GM12873 (cell line): ENCODE measurements around the gene PLB1.

Experiments used
- TF ChIP-seq, protein P1 (sequence below): IDR thresholded peaks from 2 replicates; pipeline ENCODE4 v1.5.1; 2012; ENCODE audit warnings: low read depth, mild to moderate bottlenecking, moderate library complexity, low read length, control low read depth; ENCODE audit not compliant: insufficient read depth; ENCODE audit errors: missing control alignments

Gene PLB1

DNA sequence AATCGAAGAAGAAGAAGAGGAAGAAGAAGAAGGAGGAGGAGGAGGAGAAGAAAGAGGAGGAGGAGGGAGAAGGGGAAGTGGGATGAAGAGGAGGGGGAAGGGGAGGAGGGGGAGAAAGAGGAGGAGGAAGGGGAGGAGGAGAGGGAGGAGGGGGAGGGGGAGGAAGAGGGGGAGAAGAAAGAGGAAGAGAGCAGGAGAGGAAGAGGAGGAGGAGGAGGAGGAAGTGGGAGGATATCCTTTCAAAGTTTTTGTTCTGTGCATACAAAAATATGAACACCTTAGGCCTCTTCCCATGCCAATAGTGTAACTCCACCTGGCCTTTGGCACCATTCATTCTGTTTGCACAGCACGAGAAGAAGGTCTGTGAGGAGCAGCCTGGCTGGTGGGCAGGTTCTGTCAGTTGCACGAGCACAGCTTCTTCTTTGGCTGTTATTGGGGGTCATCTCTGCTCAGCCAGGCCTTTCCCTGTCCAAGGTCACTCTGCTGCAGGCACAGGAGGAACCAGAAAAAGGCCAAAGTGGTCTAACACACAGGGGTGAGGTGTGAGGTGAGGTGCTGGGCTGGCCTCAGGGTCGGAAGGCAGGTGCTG is 25.8 kb upstream of the PLB1 start:
- TF ChIP-seq, protein P1, sequence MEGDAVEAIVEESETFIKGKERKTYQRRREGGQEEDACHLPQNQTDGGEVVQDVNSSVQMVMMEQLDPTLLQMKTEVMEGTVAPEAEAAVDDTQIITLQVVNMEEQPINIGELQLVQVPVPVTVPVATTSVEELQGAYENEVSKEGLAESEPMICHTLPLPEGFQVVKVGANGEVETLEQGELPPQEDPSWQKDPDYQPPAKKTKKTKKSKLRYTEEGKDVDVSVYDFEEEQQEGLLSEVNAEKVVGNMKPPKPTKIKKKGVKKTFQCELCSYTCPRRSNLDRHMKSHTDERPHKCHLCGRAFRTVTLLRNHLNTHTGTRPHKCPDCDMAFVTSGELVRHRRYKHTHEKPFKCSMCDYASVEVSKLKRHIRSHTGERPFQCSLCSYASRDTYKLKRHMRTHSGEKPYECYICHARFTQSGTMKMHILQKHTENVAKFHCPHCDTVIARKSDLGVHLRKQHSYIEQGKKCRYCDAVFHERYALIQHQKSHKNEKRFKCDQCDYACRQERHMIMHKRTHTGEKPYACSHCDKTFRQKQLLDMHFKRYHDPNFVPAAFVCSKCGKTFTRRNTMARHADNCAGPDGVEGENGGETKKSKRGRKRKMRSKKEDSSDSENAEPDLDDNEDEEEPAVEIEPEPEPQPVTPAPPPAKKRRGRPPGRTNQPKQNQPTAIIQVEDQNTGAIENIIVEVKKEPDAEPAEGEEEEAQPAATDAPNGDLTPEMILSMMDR = no peak

DNA sequence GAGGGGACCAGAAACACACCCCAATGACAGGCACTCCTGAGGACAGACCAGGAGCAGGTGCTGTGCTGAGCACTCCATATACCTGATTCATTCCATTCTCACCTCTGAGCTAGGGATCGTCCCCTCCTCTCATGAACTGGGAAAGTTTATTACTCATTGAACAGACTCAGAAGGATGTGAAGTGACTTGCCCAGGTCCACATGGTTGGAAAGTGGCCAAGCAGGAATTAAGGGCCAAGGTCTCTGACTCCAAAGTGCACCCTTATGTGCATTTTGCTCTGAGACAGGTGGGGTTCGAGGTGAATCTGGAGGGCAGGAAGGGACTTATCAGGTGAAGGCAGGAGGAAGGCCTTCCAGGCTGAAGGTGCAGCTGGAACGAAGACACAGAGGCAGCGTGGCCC is 25.1 kb upstream of the PLB1 start:
- TF ChIP-seq, protein P1 = no peak

DNA sequence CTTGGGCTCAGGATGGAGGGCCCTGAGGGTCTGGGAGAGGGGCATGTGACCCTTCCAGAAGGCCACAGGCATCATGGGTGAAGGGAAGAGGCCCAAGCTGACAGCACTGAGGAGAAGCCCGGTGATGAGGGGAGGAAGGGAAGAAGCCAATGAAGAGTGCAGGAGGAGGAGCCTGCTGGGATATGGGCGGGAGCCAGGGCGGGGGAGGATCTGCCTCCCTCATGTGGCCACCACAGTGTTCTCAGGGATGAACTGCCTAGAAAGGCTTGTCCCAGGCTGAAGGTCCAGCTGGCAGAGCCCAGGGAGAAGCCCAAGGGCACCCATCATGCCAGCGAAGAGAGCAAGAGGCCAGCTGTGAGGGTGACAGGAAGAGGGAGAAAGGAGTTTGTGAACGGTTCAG is 24.6 kb upstream of the PLB1 start:
- TF ChIP-seq, protein P1 = no peak

DNA sequence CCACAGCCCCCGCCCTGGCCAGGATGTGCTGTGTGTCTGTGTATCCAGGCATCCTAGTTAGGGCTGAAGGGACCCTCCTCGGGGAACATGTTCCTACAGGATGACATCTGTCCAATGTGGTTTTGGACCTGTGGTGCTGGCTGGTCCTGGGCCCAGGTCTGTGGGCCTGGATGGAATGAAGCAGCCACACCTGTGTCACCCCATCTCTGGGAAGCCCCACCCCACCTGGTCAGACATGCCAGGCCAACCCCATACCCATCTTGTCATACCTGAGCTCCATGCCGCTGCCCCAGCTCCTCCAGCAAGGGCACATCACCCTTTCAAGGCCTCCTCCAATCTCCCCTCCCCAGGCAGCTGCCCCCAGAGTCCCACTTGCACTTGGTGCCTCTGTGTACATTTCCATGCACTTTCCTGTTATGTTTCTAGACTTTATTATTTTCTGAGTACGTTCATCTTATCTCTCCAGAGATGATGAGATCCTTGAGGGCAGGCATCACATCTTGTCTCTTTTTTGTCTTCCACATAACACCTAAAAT is 24.1 kb upstream of the PLB1 start:
- TF ChIP-seq, protein P1 = no peak

DNA sequence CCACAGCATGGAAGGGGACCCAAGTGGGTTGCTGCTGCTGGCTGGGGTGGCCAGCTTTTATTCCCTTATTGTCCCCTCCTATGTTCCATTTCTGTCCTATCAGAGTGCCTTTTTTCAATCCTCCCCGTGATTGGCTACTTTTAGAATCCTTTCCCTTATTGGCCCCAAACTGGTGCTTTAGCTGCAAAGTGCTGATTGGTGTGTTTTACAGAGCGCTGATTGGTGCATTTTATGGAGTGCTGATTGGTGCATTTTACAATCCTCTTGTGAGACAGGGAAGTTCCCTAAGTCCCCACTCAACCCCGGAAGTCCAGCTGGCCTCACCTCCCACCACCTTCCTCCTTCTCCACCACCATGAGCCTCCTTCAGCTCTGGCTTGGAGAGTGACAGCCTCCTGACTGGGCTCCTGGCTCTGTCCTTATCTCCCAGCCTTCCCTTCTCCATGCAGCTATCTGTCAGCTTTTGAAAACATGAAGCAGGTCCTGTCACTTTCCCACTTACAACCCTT is 20.7 kb upstream of the PLB1 start:
- TF ChIP-seq, protein P1 = no peak

DNA sequence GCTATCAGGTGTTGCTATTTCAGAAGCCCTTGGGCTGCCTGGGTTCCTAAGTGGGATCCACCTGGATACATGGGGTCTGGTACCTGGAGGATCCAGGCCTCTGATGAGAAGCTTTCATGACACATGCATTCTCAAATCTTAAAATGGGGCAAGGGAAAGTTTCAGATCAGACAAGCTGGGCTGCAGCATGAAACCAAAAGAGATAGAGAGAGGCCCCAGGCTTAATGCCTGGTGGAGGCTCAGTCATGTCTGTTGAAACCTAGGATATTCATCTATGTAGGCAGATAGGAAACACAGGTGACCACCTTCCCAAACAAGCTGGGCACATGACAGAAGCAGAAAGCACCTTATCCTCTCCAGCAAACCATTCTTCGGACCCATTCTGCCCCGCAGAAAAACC is 18.8 kb upstream of the PLB1 start:
- TF ChIP-seq, protein P1 = no peak

DNA sequence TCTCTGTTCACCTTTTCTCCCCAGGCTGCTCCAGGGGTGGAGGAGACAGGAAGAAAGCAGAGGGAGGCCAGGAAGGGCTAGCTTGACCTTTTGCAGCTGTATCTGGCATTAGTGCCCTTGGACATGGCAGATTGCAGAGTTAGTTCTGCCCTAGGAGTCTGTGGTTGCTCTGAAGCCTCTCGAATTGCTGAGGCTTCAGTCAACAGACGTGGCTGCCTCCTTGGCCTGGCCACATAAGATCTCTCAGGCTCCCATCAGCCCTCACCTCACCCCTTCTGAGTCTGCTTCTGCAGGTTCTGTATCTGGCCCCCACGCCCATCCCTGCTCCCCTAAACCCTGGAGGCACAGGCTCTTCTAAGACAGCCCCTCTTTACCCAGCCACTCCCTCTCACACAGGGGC is 18.2 kb upstream of the PLB1 start:
- TF ChIP-seq, protein P1 = no peak
